Kidney epithelial cell (primary cell): ENCODE measurements around the gene DDX52. TPM values are rescaled to one million over a fixed set of nuclear protein-coding genes. Genes with fewer than 3 reads are reported as not detected.

Experiments used
- DNase-seq: peaks from one replicate; pipeline ENCODE4 v3.0.0-alpha.2; 2010; ENCODE audit warnings: low read depth
- H3K27me3 ChIP-seq: 2 replicates; pipeline ENCODE4 v1.6.0; 2011; ENCODE audit warnings: low read length; ENCODE audit not compliant: control insufficient read depth, insufficient read depth
- H3K36me3 ChIP-seq: 2 replicates; pipeline ENCODE4 v1.5.1; 2011; ENCODE audit warnings: low read length; ENCODE audit not compliant: control insufficient read depth, insufficient read depth
- H3K4me3 ChIP-seq: 2 replicates; pipeline ENCODE4 v1.5.1; 2011; ENCODE audit warnings: low read depth, mild to moderate bottlenecking, control low read depth, low read length
- CTCF ChIP-seq: IDR thresholded peaks from 2 replicates; pipeline ENCODE4 v1.5.1; 2011; ENCODE audit warnings: mild to moderate bottlenecking, moderate library complexity, low read length, control low read depth, inconsistent platforms; ENCODE audit not compliant: insufficient read depth, poor library complexity, severe bottlenecking
- total RNA-seq: library from RNA; depleted of rRNA; stranded (reverse); fragments of >200 nt; gene quantifications from 2 replicates; pipeline ENCODE4 v1.2.3, GENCODE V29; 2015

The DDX52 gene
- total RNA-seq, 1 donor from 2014 or later: 35.6 TPM

- Histone ChIP-seq H3K27me3 (no peaks in the 10 kb centered on the region), H3K36me3 (no peaks in the 10 kb centered on the region), H3K4me3 (no peak overlapping the region)
- no peak for TF ChIP-seq CTCF
- DNase-seq: no peak
Observed at GRCh38 chr17:37592291-37592690, 51.0 kb downstream of the DDX52 start.

- DNase-seq: no peak
- TF ChIP-seq CTCF: no peak
- Histone ChIP-seq H3K4me3 (no peak overlapping the region), H3K36me3 (no peaks in the 10 kb centered on the region), H3K27me3 (no peaks in the 10 kb centered on the region)
Observed at GRCh38 chr17:37585066-37585465, 58.2 kb downstream of the DDX52 start.

GRCh38 chr17:37576281-37576680, 67.0 kb downstream of the DDX52 start:
- Histone ChIP-seq H3K4me3 (no peak overlapping the region), H3K27me3 (no peaks in the 10 kb centered on the region), H3K36me3 (no peaks in the 10 kb centered on the region)
- no peak for TF ChIP-seq CTCF
- no peak for DNase-seq

GRCh38 chr17:37574427-37574826, 68.8 kb downstream of the DDX52 start:
- H3K36me3 ChIP-seq: no peaks in the 10 kb centered on the region
- H3K4me3 ChIP-seq: no peak overlapping the region
- no peaks in the 10 kb centered on the region for H3K27me3 ChIP-seq
- no peak for DNase-seq
- no peak for TF ChIP-seq CTCF

- no peak overlapping the region for H3K4me3 ChIP-seq
- H3K27me3 ChIP-seq: no peaks in the 10 kb centered on the region
- peaks cover 3% of the 10 kb centered on the region for H3K36me3 ChIP-seq
- TF ChIP-seq CTCF: no peak
- DNase-seq: no peak
Observed at GRCh38 chr17:37571674-37572073, 71.6 kb downstream of the DDX52 start.

- DNase-seq: peak; percentile 45
- TF ChIP-seq CTCF: peak; percentile 75
- H3K27me3 ChIP-seq: no peaks in the 10 kb centered on the region
- no peak overlapping the region for H3K4me3 ChIP-seq
- H3K36me3 ChIP-seq: peaks cover 3% of the 10 kb centered on the region
Observed at GRCh38 chr17:37570527-37571093, 72.6 kb downstream of the DDX52 start.
